ENCODE measurements around the gene NGLY1. TPM values are rescaled to one million over a fixed set of nuclear protein-coding genes. Genes with fewer than 3 reads are reported as not detected.
A peak's percentile ranks its signal among the peaks of the same experiment; 100 is the strongest.

Gene NGLY1
- total and polyA plus RNA-seq, 4 donors: 40.8 to 50.8 (median 41.9) TPM

DNA sequence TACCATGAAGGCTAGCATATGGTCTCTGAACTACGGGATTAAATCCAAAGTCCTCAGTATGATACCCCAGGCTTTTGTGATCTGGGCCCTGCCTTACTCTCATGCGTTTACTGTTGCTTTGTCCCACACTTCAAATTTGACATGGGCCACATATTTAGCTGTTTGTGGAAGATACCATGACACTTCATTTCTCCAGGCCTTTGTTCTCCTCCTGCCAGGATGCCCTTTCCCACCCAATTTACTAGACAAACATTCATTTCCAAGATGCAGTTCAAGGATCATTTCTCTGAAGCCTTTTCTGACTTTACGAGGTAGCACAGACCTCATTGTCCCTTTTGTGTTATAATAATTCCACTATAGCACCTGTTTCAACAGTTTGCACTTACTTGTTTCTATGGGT is 4.4 kb upstream of the NGLY1 start:
- no peak for DNase-seq (ENCODE audit: low read depth in 4 of 6, low spot score in 6 of 6)
- Histone ChIP-seq H3K27ac (ENCODE audit: low read depth, low read length) (no peak overlapping the region), H3K36me3 (ENCODE audit: control insufficient read depth, insufficient read depth, low read length) (no peaks in the 10 kb centered on the region), H3K4me1 (ENCODE audit: control insufficient read depth, insufficient read depth, low read length) (no peaks in the 10 kb centered on the region), H3K4me3 (ENCODE audit: low read depth, low read length) (no peak overlapping the region), H3K27me3 (ENCODE audit: control insufficient read depth, insufficient read depth, low read length) (no peaks in the 10 kb centered on the region), H3K9me3 (ENCODE audit: control insufficient read depth, insufficient read depth, low read length) (no peaks in the 10 kb centered on the region)
- WGBS (ENCODE audit: insufficient coverage): 31% methylated on average over 2 of the region's 3 CpGs

DNA sequence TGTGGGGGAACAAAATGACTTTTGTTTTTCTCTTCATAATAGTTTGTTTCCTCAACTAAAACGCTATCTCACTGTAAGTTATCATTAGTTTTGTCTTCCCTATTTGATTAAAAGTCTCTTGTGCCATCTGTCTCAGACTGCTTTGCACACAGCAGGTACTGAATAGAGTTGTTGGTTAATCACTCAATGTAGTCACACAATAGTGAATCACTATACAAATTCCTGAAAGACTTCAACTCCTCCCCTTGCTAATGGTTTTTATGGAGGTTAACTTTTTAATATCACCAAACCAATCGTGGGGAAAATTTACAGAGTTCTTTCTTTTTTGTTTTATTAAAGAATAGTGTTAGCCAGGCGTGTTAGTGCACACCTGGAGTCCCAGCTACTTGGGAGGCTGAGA is 2.6 kb upstream of the NGLY1 start:
- Histone ChIP-seq H3K4me3 (ENCODE audit: low read depth, low read length) (no peak overlapping the region), H3K27ac (ENCODE audit: low read depth, low read length) (no peak overlapping the region), H3K27me3 (ENCODE audit: control insufficient read depth, insufficient read depth, low read length) (no peaks in the 10 kb centered on the region), H3K4me1 (ENCODE audit: control insufficient read depth, insufficient read depth, low read length) (no peaks in the 10 kb centered on the region), H3K36me3 (ENCODE audit: control insufficient read depth, insufficient read depth, low read length) (no peaks in the 10 kb centered on the region), H3K9me3 (ENCODE audit: control insufficient read depth, insufficient read depth, low read length) (no peaks in the 10 kb centered on the region)
- WGBS (ENCODE audit: insufficient coverage): no CpG with 5 or more reads among the region's 3 CpGs
- no peak for DNase-seq (ENCODE audit: low read depth in 4 of 6, low spot score in 6 of 6)

DNA sequence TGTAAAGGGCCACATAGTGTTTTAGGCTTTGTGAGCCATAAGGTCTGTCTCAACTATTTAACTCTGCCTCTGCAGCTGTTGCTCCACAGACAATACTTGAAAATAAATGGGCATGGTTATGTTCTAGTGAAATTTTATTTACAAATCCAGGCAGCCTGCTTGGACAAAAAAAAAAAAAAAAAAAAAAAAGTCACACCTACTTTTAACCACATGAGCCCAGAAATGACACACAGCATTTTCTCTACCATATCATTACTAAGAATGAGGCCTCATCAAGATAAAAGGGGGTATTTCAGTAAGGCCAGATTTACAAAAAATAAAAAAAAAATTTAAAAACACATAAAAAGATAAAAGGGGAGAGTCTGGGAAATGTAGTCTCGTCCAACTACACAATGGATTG is 1.7 kb upstream of the NGLY1 start:
- H3K4me3 ChIP-seq (ENCODE audit: low read depth, low read length): no peak overlapping the region
- no peak overlapping the region for H3K27ac ChIP-seq (ENCODE audit: low read depth, low read length)
- H3K4me1 ChIP-seq (ENCODE audit: control insufficient read depth, insufficient read depth, low read length): no peaks in the 10 kb centered on the region
- no peak for DNase-seq (ENCODE audit: low read depth in 4 of 6, low spot score in 6 of 6)
- no CpG with 5 or more reads among the region's 1 CpG for WGBS (ENCODE audit: insufficient coverage)
- H3K27me3 ChIP-seq (ENCODE audit: control insufficient read depth, insufficient read depth, low read length): no peaks in the 10 kb centered on the region
- no peaks in the 10 kb centered on the region for H3K9me3 ChIP-seq (ENCODE audit: control insufficient read depth, insufficient read depth, low read length)
- no peaks in the 10 kb centered on the region for H3K36me3 ChIP-seq (ENCODE audit: control insufficient read depth, insufficient read depth, low read length)

DNA sequence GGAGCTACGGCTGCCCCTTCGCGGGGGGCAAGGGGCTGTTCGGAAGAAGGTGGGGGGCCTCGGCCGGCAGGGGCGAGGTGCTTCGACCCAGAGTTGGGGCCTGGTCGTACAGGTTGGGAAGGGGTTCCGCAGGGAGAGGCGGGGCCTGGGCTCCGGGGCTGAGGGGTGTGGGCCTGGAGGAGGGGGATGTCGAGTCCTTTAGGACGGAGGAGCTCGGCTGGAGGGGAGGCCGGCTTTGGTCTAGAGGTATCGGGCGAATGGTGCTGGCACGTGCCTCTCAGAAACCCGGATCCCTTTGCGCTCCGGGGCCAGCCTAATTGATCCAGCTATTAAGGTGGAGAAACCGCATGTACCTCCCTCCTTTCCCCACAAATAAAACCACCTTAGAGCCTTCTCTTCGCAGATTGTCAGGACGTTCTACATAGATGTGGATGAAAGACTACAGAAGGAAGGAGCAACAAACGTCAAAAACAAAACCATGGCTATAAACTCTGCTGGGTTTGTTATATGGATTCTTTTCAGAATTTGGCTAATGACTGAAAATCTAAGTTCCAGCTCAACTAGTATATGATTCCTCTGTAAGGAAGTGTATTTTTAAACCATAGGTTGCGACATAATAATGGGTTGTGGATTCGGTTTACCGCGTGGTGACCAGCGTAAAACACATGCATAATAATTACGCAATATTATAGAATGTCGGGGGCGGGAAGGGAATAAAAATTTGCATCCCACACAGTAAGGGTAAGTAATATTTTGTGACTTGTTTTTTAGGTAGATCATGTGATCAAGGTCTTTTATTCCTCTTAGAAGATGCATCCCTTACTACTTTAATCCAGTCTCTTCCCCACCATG is 644 bp upstream of the NGLY1 start:
- Histone ChIP-seq H3K27me3 (ENCODE audit: control insufficient read depth, insufficient read depth, low read length) (no peaks in the 10 kb centered on the region), H3K27ac (ENCODE audit: low read depth, low read length) (peak overlapping the region; percentile 68), H3K9me3 (ENCODE audit: control insufficient read depth, insufficient read depth, low read length) (no peaks in the 10 kb centered on the region), H3K4me3 (ENCODE audit: low read depth, low read length) (peak overlapping the region; percentile 89), H3K4me1 (ENCODE audit: control insufficient read depth, insufficient read depth, low read length) (no peaks in the 10 kb centered on the region), H3K36me3 (ENCODE audit: control insufficient read depth, insufficient read depth, low read length) (no peaks in the 10 kb centered on the region)
- peak in 4 of 6 donors; percentile 35 to 88 (median 70) for DNase-seq (ENCODE audit: low read depth in 4 of 6, low spot score in 6 of 6)
- 0% methylated on average over 17 of the region's 34 CpGs for WGBS (ENCODE audit: insufficient coverage)

DNA sequence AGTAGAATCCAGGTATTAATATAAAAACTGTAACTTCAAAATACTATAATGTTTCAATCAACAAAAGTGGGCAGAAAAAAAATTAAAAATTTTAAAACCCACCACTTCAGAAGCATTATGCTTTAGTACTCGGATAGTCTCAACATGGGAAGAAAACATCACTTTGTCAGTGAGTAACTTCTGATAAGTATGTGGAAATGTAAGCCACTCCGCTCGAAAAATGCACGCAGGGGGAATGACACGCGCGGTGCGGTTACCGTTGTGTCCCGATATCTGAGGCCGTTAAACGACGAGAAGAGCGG is 656 bp downstream of the NGLY1 start:
- WGBS (ENCODE audit: insufficient coverage): 0% methylated on average over 14 of the region's 14 CpGs
- H3K9me3 ChIP-seq (ENCODE audit: control insufficient read depth, insufficient read depth, low read length): no peaks in the 10 kb centered on the region
- no peaks in the 10 kb centered on the region for H3K4me1 ChIP-seq (ENCODE audit: control insufficient read depth, insufficient read depth, low read length)
- peak overlapping the region; percentile 81 for H3K4me3 ChIP-seq (ENCODE audit: low read depth, low read length)
- no peaks in the 10 kb centered on the region for H3K36me3 ChIP-seq (ENCODE audit: control insufficient read depth, insufficient read depth, low read length)
- H3K27me3 ChIP-seq (ENCODE audit: control insufficient read depth, insufficient read depth, low read length): no peaks in the 10 kb centered on the region
- peak overlapping the region; percentile 67 for H3K27ac ChIP-seq (ENCODE audit: low read depth, low read length)
- no peak for DNase-seq (ENCODE audit: low read depth in 4 of 6, low spot score in 6 of 6)

DNA sequence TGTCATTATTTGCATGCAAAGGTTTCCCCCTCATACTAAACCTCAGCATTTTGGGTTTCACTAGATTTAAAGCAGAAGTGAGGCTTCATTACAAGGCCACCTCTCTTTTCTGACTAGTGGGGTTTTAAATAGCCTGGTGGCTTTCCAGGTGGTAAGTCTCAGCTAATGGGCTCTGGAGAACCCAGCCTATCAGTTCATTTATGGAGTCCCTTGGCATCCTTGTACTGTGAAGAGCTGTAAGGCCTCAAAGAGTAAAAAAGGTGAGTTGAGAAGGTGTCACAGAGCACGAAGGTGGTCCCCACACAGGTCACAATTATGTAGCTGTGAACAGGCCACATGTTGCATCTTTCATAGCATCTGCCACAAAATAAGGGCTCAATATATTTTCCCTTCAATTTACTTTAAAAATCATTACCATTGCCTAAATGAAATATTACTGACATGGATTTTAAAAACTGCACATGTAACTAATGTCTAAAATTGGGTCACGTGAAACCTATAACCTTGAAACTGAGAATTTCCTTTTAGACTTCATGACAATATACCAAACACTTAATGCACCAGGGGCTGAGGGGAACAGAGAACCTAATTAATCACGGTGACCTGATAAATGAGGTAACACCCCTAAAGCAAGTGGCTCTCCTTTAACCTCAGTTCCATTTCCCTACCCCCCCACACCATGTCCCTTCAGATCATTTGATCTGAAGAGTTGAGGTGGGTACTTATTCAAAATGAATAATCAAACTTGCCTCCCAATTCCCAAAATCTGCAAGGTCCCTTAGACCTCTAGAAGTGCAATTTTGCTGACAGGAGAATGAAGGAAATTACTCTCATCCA is 1.3 kb downstream of the NGLY1 start:
- Histone ChIP-seq H3K9me3 (ENCODE audit: control insufficient read depth, insufficient read depth, low read length) (no peaks in the 10 kb centered on the region), H3K27me3 (ENCODE audit: control insufficient read depth, insufficient read depth, low read length) (no peaks in the 10 kb centered on the region), H3K27ac (ENCODE audit: low read depth, low read length) (no peak overlapping the region), H3K36me3 (ENCODE audit: control insufficient read depth, insufficient read depth, low read length) (peaks cover 1% of the 10 kb centered on the region), H3K4me1 (ENCODE audit: control insufficient read depth, insufficient read depth, low read length) (no peaks in the 10 kb centered on the region), H3K4me3 (ENCODE audit: low read depth, low read length) (peak overlapping the region; percentile 81)
- WGBS (ENCODE audit: insufficient coverage): 100% methylated on average over 1 of the region's 3 CpGs
- no peak for DNase-seq (ENCODE audit: low read depth in 4 of 6, low spot score in 6 of 6)

DNA sequence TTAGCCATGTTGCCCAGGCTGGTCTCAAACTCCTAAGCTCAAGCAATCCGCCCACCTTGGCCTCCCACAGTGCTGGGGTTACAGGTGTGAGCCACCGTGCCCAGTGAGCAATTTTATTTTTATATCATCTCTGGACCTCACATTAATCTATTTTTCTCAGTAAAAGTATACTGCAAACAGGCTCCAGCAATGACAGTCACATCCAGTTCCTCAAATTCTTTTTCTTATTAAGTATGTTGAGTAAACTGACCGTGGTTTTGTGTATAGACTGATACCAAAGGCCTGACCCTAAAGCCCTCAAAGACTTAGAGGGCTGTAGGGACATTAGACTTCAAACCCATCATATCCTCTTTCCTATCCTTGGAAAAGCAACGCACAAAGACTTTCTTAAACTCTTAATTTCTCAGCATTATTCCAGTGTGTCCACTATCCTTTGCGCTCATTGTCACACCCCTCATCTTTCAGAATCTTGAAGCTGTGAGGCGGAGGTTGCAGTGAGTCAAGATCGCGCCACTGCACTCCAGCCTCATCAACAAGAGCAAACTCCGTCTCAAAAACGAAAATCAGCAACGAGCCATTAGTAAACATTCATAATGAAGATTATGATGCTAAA is 2.0 kb downstream of the NGLY1 start:
- H3K27me3 ChIP-seq (ENCODE audit: control insufficient read depth, insufficient read depth, low read length): no peaks in the 10 kb centered on the region
- H3K36me3 ChIP-seq (ENCODE audit: control insufficient read depth, insufficient read depth, low read length): peaks cover 3% of the 10 kb centered on the region
- H3K9me3 ChIP-seq (ENCODE audit: control insufficient read depth, insufficient read depth, low read length): no peaks in the 10 kb centered on the region
- H3K4me3 ChIP-seq (ENCODE audit: low read depth, low read length): no peak overlapping the region
- 92% methylated on average over 2 of the region's 11 CpGs for WGBS (ENCODE audit: insufficient coverage)
- no peak for DNase-seq (ENCODE audit: low read depth in 4 of 6, low spot score in 6 of 6)
- H3K27ac ChIP-seq (ENCODE audit: low read depth, low read length): no peak overlapping the region
- H3K4me1 ChIP-seq (ENCODE audit: control insufficient read depth, insufficient read depth, low read length): no peaks in the 10 kb centered on the region

DNA sequence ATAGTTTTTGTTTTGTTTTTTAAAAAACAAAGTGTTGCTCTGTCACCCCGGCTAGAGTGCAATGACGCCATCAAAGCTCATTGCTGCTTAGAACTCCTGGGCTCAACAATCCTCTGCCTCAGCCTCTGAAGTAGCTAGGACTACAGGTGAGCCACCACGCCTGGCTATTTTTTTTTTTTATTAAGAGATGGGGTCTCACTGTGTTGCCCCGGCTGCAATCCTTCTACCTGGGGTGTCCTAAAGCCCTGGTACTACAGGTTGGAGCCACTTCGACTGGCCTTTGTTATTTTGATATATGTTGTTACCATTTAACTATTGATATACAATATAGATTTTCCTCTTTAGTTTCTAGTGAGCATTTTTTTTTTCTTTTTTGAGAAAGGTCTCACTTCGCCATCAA is 2.6 kb downstream of the NGLY1 start:
- no peaks in the 10 kb centered on the region for H3K9me3 ChIP-seq (ENCODE audit: control insufficient read depth, insufficient read depth, low read length)
- no peaks in the 10 kb centered on the region for H3K4me1 ChIP-seq (ENCODE audit: control insufficient read depth, insufficient read depth, low read length)
- WGBS (ENCODE audit: insufficient coverage): 100% methylated on average over 1 of the region's 6 CpGs
- no peak overlapping the region for H3K4me3 ChIP-seq (ENCODE audit: low read depth, low read length)
- no peak for DNase-seq (ENCODE audit: low read depth in 4 of 6, low spot score in 6 of 6)
- no peaks in the 10 kb centered on the region for H3K27me3 ChIP-seq (ENCODE audit: control insufficient read depth, insufficient read depth, low read length)
- H3K27ac ChIP-seq (ENCODE audit: low read depth, low read length): no peak overlapping the region
- H3K36me3 ChIP-seq (ENCODE audit: control insufficient read depth, insufficient read depth, low read length): peaks cover 3% of the 10 kb centered on the region

DNA sequence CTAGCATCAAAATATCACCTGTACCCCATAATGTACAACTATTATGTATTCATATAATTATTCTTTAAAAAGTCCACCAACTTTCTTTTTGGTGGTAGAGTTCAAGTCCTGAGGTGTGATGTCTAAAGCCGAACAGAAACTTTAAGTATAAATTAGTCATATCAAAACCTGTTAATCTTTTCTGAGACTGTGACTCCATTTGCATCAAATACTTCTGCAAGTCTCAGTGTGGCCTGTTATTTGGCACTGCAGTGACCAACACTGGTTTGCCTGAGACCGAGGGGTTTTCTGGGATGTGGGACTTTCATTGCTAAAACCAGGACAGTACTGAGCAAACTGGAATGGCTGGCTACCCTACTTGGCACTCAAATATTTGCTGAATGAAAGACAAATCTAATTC is 7.3 kb downstream of the NGLY1 start:
- no peak for DNase-seq (ENCODE audit: low read depth in 4 of 6, low spot score in 6 of 6)
- Histone ChIP-seq H3K4me3 (ENCODE audit: low read depth, low read length) (no peak overlapping the region), H3K36me3 (ENCODE audit: control insufficient read depth, insufficient read depth, low read length) (peaks cover 9% of the 10 kb centered on the region), H3K27me3 (ENCODE audit: control insufficient read depth, insufficient read depth, low read length) (no peaks in the 10 kb centered on the region), H3K27ac (ENCODE audit: low read depth, low read length) (no peak overlapping the region), H3K4me1 (ENCODE audit: control insufficient read depth, insufficient read depth, low read length) (no peaks in the 10 kb centered on the region), H3K9me3 (ENCODE audit: control insufficient read depth, insufficient read depth, low read length) (peaks cover 7% of the 10 kb centered on the region)
- WGBS (ENCODE audit: insufficient coverage): 88% methylated on average over 1 of the region's 2 CpGs
